Smooth muscle cell (in vitro differentiated cells): ENCODE results near the gene ATP11A. TPM values are rescaled to one million over a fixed set of nuclear protein-coding genes. Genes with fewer than 3 reads are reported as not detected.

ENCODE experiments used
- DNase-seq: peaks from one replicate; lab custom pipeline; 2025; ENCODE audit not compliant: unreplicated experiment; lab: John Stamatoyannopoulos, UW
- H2AFZ ChIP-seq: fragments of 200-600 bp; sonication (generic); 2 replicates; pipeline ENCODE4 v1.6.0; 2016; ENCODE audit warnings: antibody characterized with exemption, low read depth, mild to moderate bottlenecking
- H3F3A ChIP-seq: fragments of 200-600 bp; sonication (generic); 2 replicates; pipeline ENCODE4 v1.6.0; 2017; ENCODE audit warnings: antibody characterized with exemption, low read depth
- H3K27ac ChIP-seq: fragments of 200-600 bp; sonication (generic); 2 replicates; pipeline ENCODE4 v1.5.1; 2016; ENCODE audit warnings: low read depth, mild to moderate bottlenecking
- H3K27me3 ChIP-seq: fragments of 200-600 bp; sonication (generic); 2 replicates; pipeline ENCODE4 v1.6.1; 2016; ENCODE audit warnings: low read depth, mild to moderate bottlenecking
- H3K36me3 ChIP-seq: fragments of 200-600 bp; sonication (generic); 2 replicates; pipeline ENCODE4 v1.5.1; 2016; ENCODE audit warnings: low read depth
- H3K4me1 ChIP-seq: fragments of 200-600 bp; sonication (generic); 2 replicates; pipeline ENCODE4 v1.5.1; 2016; ENCODE audit warnings: low read depth
- H3K4me2 ChIP-seq: fragments of 200-600 bp; sonication (generic); 2 replicates; pipeline ENCODE4 v1.6.0; 2016; ENCODE audit warnings: mild to moderate bottlenecking
- H3K4me3 ChIP-seq: fragments of 200-600 bp; sonication (generic); 2 replicates; pipeline ENCODE4 v1.5.1; 2016; ENCODE audit warnings: mild to moderate bottlenecking
- H3K79me2 ChIP-seq: fragments of 200-600 bp; sonication (generic); 2 replicates; pipeline ENCODE4 v1.6.0; 2016; ENCODE audit warnings: low read depth, mild to moderate bottlenecking
- H3K9ac ChIP-seq: fragments of 200-600 bp; sonication (generic); 2 replicates; pipeline ENCODE4 v1.6.0; 2016; ENCODE audit warnings: low read depth
- H3K9me3 ChIP-seq: fragments of 200-600 bp; sonication (generic); replicated peaks from 2 replicates; pipeline ENCODE4 v1.5.1; 2016; ENCODE audit warnings: low read depth
- H4K20me1 ChIP-seq: fragments of 200-600 bp; sonication (generic); 2 replicates; pipeline ENCODE4 v1.6.0; 2016; ENCODE audit warnings: low read depth
- WGBS: methylation state at CpG from one replicate; pipeline ENCODE4 v1.1.7; 2016; ENCODE audit warnings: low lambda C conversion rate; 5-methylcytosine and 5-hydroxymethylcytosine counted together
- polyA plus RNA-seq: library from polyadenylated mRNA; unstranded; fragments of >200 nt; fragmentation: Nextera tagmentation; extraction: Ambion mirVana; gene quantifications from 2 replicates; pipeline ENCODE4 v1.2.1, GENCODE V29; 2016
- total RNA-seq: library from RNA; depleted of rRNA; stranded (reverse); fragments of >200 nt; gene quantifications from 2 replicates; pipeline ENCODE4 v1.2.3, GENCODE V29; 2014
- TF ChIP-seq, protein P1 (sequence below): fragments of 200-600 bp; sonication (generic); IDR thresholded peaks from 2 replicates; pipeline ENCODE4 v1.5.1; 2017; ENCODE audit warnings: borderline replicate concordance, mild to moderate bottlenecking, antibody characterized with exemption; ENCODE audit not compliant: insufficient read depth, poor library complexity, severe bottlenecking

ATP11A gene
- total and polyA plus RNA-seq, 2 experiments from 2014 or later, result 6.5 to 7.5 TPM

DNA sequence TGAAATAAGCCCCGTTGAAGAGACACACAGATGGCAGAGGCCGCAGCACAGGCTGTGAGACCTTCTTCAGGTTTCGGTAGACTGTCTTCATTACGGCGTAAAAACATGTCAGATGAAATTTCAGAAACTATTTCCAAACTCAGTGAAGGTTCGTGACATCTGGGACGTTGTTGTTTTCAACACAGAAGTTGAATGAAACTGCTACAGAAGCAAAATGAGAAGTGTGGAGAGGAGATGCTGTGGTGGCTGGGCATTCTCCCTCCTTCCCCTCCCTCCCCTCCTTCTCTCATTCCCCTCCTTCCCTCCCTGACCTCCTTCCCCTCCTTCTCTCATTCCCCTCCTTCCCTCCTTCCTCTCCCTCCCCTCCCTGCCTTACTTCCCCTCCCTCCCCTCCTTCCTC lies 113.6 kb downstream of the ATP11A start:
- no peaks in the 10 kb centered on the region for H3F3A ChIP-seq
- no peaks in the 10 kb centered on the region for H3K79me2 ChIP-seq
- no peak overlapping the region for H2AFZ ChIP-seq
- H3K9me3 ChIP-seq, result no peaks in the 10 kb centered on the region
- H3K27ac ChIP-seq, result no peak overlapping the region
- no peak overlapping the region for H3K4me3 ChIP-seq
- TF ChIP-seq, protein P1, sequence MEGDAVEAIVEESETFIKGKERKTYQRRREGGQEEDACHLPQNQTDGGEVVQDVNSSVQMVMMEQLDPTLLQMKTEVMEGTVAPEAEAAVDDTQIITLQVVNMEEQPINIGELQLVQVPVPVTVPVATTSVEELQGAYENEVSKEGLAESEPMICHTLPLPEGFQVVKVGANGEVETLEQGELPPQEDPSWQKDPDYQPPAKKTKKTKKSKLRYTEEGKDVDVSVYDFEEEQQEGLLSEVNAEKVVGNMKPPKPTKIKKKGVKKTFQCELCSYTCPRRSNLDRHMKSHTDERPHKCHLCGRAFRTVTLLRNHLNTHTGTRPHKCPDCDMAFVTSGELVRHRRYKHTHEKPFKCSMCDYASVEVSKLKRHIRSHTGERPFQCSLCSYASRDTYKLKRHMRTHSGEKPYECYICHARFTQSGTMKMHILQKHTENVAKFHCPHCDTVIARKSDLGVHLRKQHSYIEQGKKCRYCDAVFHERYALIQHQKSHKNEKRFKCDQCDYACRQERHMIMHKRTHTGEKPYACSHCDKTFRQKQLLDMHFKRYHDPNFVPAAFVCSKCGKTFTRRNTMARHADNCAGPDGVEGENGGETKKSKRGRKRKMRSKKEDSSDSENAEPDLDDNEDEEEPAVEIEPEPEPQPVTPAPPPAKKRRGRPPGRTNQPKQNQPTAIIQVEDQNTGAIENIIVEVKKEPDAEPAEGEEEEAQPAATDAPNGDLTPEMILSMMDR, result no peak
- no peak overlapping the region for H3K4me2 ChIP-seq
- H4K20me1 ChIP-seq, result no peaks in the 10 kb centered on the region
- H3K36me3 ChIP-seq, result peaks cover 5% of the 10 kb centered on the region
- DNase-seq, result no peak
- no peak overlapping the region for H3K9ac ChIP-seq
- WGBS, result 81% methylated on average over 7 of the region's 7 CpGs
- no peaks in the 10 kb centered on the region for H3K27me3 ChIP-seq
- no peaks in the 10 kb centered on the region for H3K4me1 ChIP-seq

GRCh38 chr13:112804374-112804773 lies 114.5 kb downstream of the ATP11A start:
- no peaks in the 10 kb centered on the region for H3K9me3 ChIP-seq
- H3K4me2 ChIP-seq, result no peak overlapping the region
- 67% methylated on average over 5 of the region's 5 CpGs for WGBS
- no peaks in the 10 kb centered on the region for H3K27me3 ChIP-seq
- no peak overlapping the region for H2AFZ ChIP-seq
- TF ChIP-seq, protein P1, result no peak
- no peak for DNase-seq
- peaks cover 5% of the 10 kb centered on the region for H3K36me3 ChIP-seq
- H3K9ac ChIP-seq, result no peak overlapping the region
- no peaks in the 10 kb centered on the region for H3F3A ChIP-seq
- H3K4me3 ChIP-seq, result no peak overlapping the region
- no peaks in the 10 kb centered on the region for H4K20me1 ChIP-seq
- H3K4me1 ChIP-seq, result no peaks in the 10 kb centered on the region
- H3K27ac ChIP-seq, result no peak overlapping the region
- no peaks in the 10 kb centered on the region for H3K79me2 ChIP-seq

DNA sequence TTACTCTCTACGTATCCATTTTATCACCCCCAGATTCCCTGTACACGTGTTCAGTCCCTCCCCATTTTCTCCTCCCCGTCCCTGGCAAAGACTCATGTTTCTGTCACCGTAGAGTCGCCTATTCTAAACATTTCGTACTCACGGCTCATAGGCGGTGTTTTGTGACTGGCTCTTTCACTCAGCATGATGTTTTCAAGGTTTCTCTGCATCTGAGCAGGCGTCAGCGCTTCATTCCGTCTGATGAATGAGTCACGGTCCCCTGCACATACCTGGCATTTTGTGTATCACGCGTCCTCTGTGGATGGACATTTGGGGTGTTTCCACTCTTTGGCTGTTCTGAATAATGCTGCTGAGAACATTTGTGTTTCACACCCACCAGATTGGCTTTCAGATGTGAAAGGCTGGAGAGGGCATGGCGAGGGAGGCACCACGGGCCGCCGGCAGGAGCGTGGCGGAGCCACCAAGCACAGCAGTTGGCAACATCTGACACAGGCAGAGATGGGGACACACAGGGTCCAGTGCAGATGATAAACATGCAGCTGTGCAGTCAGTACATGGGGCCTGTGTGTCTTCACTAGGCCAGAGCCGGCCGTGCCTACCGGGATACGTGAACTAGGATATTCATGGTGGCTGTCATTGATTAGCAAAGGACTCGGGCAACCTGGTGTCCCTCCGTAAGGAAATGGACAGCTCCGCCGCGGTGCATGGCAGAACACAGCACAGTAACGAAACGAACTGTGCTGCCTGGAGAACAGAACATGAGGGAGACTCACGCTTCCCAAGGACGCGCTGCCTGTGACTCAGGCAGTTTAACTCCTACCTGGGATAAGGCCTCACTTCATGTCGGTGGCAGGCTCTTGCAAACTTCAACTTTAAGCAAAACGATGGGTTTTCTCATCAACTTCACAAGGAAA lies 117.2 kb downstream of the ATP11A start:
- no peak overlapping the region for H3K4me3 ChIP-seq
- H3K9me3 ChIP-seq, result no peaks in the 10 kb centered on the region
- H3K4me2 ChIP-seq, result no peak overlapping the region
- no peaks in the 10 kb centered on the region for H3K4me1 ChIP-seq
- TF ChIP-seq, protein P1, result no peak
- H4K20me1 ChIP-seq, result no peaks in the 10 kb centered on the region
- no peak overlapping the region for H3K9ac ChIP-seq
- no peaks in the 10 kb centered on the region for H3K27me3 ChIP-seq
- H3F3A ChIP-seq, result no peaks in the 10 kb centered on the region
- WGBS, result 97% methylated on average over 36 of the region's 36 CpGs
- no peak overlapping the region for H3K27ac ChIP-seq
- DNase-seq, result no peak
- H2AFZ ChIP-seq, result no peak overlapping the region
- H3K79me2 ChIP-seq, result no peaks in the 10 kb centered on the region
- H3K36me3 ChIP-seq, result no peaks in the 10 kb centered on the region
